DMS 273 treated with DMSO at 0.1 percent for 48 hours (cell line): ENCODE measurements around the gene SYTL3.
"Not testable (repeated sequence)": the region's sequence is repeated elsewhere in the genome, so short reads cannot be mapped to it uniquely, and the experiment has no call there.

Source experiments
- DNase-seq: peaks from one replicate; lab custom pipeline; 2025; lab: John Stamatoyannopoulos, UW

Gene SYTL3

GRCh38 chr6:158640519-158640918 is 9.3 kb upstream of the SYTL3 start:
- DNase-seq, result no peak

- peak; percentile 34 for DNase-seq
These were observed 7.7 kb upstream of the SYTL3 start for GRCh38 chr6:158642097-158642601.

GRCh38 chr6:158643836-158644230 is 6.0 kb upstream of the SYTL3 start:
- DNase-seq, result no peak

- DNase-seq, result peak; percentile 79
These were observed 5.4 kb upstream of the SYTL3 start, which contains the start of gene DYNLT1 for GRCh38 chr6:158644231-158645063. DYNLT1 (minus strand) TSS chr6:158644743; CDS start chr6:158644708, 35 bp downstream.

- DNase-seq, result no peak
These were observed 4.5 kb upstream of the SYTL3 start for GRCh38 chr6:158645064-158646022.

GRCh38 chr6:158646023-158646910 is 3.6 kb upstream of the SYTL3 start:
- DNase-seq, result no peak

- DNase-seq, result peak; percentile 20
These were observed 2.4 kb upstream of the SYTL3 start for GRCh38 chr6:158647501-158647900.

- no peak for DNase-seq
These were observed 1.1 kb upstream of the SYTL3 start for GRCh38 chr6:158648682-158649131.

- DNase-seq, result not testable (repeated sequence)
These were observed 2.3 kb downstream of the SYTL3 start for GRCh38 chr6:158651981-158652737.

GRCh38 chr6:158653577-158654354 is 3.9 kb downstream of the SYTL3 start:
- DNase-seq, result no peak

- DNase-seq, result peak; percentile 30
These were observed 4.6 kb downstream of the SYTL3 start for GRCh38 chr6:158654498-158654897.

- DNase-seq, result no peak
These were observed 5.2 kb downstream of the SYTL3 start for GRCh38 chr6:158654960-158655489.

- no peak for DNase-seq
These were observed 6.0 kb downstream of the SYTL3 start for GRCh38 chr6:158655569-158656450.

GRCh38 chr6:158656986-158657385 is 7.1 kb downstream of the SYTL3 start:
- DNase-seq, result peak; percentile 44

- no peak for DNase-seq
These were observed 10.5 kb downstream of the SYTL3 start for GRCh38 chr6:158660333-158660754.

GRCh38 chr6:158661156-158661685 is 11.4 kb downstream of the SYTL3 start:
- DNase-seq, result no peak

GRCh38 chr6:158662607-158662953 is 12.7 kb downstream of the SYTL3 start:
- no peak for DNase-seq

GRCh38 chr6:158662954-158663624 is 13.2 kb downstream of the SYTL3 start:
- DNase-seq, result no peak
